Activated naive CD8-positive, alpha-beta T cell treated with anti-CD3 and anti-CD28 coated beads, Interleukin-2, amount 50 U/mL, for 24 hours (primary cell): ENCODE measurements around the gene CEP83.

Source experiments
- ATAC-seq: fragments of 150-1000 bp; cut with Tn5 transposase; one replicate; pipeline ENCODE4 v1.10.0; 2021
- DNase-seq: peaks from one replicate; pipeline ENCODE4 v3.0.0; 2021
- H3K27ac Mint-ChIP-seq: one replicate; pipeline ENCODE4 v1.8.0; 2021; ENCODE audit warnings: mild to moderate bottlenecking, mixed read lengths
- H3K27me3 Mint-ChIP-seq: one replicate; pipeline ENCODE4 v1.8.0; 2021; ENCODE audit warnings: mixed read lengths
- H3K36me3 Mint-ChIP-seq: one replicate; pipeline ENCODE4 v1.8.0; 2021; ENCODE audit warnings: low read depth, mixed read lengths
- H3K4me1 Mint-ChIP-seq: one replicate; pipeline ENCODE4 v1.8.0; 2021; ENCODE audit warnings: mixed read lengths
- H3K4me3 Mint-ChIP-seq: one replicate; pipeline ENCODE4 v1.8.0; 2021; ENCODE audit warnings: mild to moderate bottlenecking, moderate library complexity, mixed read lengths
- H3K9me3 Mint-ChIP-seq: one replicate; pipeline ENCODE4 v1.8.0; 2021; ENCODE audit warnings: mixed read lengths

The CEP83 gene

GRCh38 chr12:94267921-94268471 lies 191.7 kb downstream of the CEP83 start:
- ATAC-seq: no peak
- no peaks in the 10 kb centered on the region for H3K9me3 Mint-ChIP-seq
- no peak for DNase-seq
- peak overlapping the region; percentile 67 for H3K27ac Mint-ChIP-seq
- H3K36me3 Mint-ChIP-seq: peaks cover 26% of the 10 kb centered on the region
- H3K4me3 Mint-ChIP-seq: no peak overlapping the region
- H3K27me3 Mint-ChIP-seq: no peaks in the 10 kb centered on the region
- peaks cover 78% of the 10 kb centered on the region for H3K4me1 Mint-ChIP-seq

- Mint-ChIP-seq H3K36me3 (peaks cover 26% of the 10 kb centered on the region), H3K9me3 (no peaks in the 10 kb centered on the region), H3K27ac (no peak overlapping the region), H3K4me1 (peaks cover 83% of the 10 kb centered on the region), H3K4me3 (no peak overlapping the region), H3K27me3 (no peaks in the 10 kb centered on the region)
- DNase-seq: no peak
- ATAC-seq: no peak
Measured at GRCh38 chr12:94267537-94267872, 192.2 kb downstream of the CEP83 start.

GRCh38 chr12:94266796-94267536 lies 192.7 kb downstream of the CEP83 start:
- DNase-seq (no peak), ATAC-seq (no peak)
- Mint-ChIP-seq H3K27me3 (no peaks in the 10 kb centered on the region), H3K36me3 (peaks cover 21% of the 10 kb centered on the region), H3K9me3 (no peaks in the 10 kb centered on the region), H3K27ac (no peak overlapping the region), H3K4me1 (peaks cover 85% of the 10 kb centered on the region), H3K4me3 (no peak overlapping the region)

GRCh38 chr12:94265966-94266745 lies 193.5 kb downstream of the CEP83 start:
- Mint-ChIP-seq H3K4me1 (peaks cover 86% of the 10 kb centered on the region), H3K4me3 (no peak overlapping the region), H3K36me3 (peaks cover 21% of the 10 kb centered on the region), H3K27me3 (no peaks in the 10 kb centered on the region), H3K9me3 (no peaks in the 10 kb centered on the region), H3K27ac (no peak overlapping the region)
- no peak for DNase-seq
- no peak for ATAC-seq

GRCh38 chr12:94265539-94265938 lies 194.1 kb downstream of the CEP83 start:
- no peak for ATAC-seq
- Mint-ChIP-seq H3K4me1 (peaks cover 81% of the 10 kb centered on the region), H3K27ac (no peak overlapping the region), H3K36me3 (peaks cover 25% of the 10 kb centered on the region), H3K4me3 (no peak overlapping the region), H3K27me3 (no peaks in the 10 kb centered on the region), H3K9me3 (no peaks in the 10 kb centered on the region)
- no peak for DNase-seq

GRCh38 chr12:94264736-94265485 lies 194.8 kb downstream of the CEP83 start:
- DNase-seq (no peak), ATAC-seq (no peak)
- H3K4me1 Mint-ChIP-seq: peaks cover 74% of the 10 kb centered on the region
- no peak overlapping the region for H3K4me3 Mint-ChIP-seq
- H3K9me3 Mint-ChIP-seq: no peaks in the 10 kb centered on the region
- no peak overlapping the region for H3K27ac Mint-ChIP-seq
- no peaks in the 10 kb centered on the region for H3K27me3 Mint-ChIP-seq
- H3K36me3 Mint-ChIP-seq: peaks cover 26% of the 10 kb centered on the region

GRCh38 chr12:94263905-94264561 lies 195.6 kb downstream of the CEP83 start:
- Mint-ChIP-seq H3K27me3 (no peaks in the 10 kb centered on the region), H3K27ac (peak overlapping the region; percentile 98), H3K4me3 (no peak overlapping the region), H3K9me3 (no peaks in the 10 kb centered on the region), H3K4me1 (peaks cover 68% of the 10 kb centered on the region), H3K36me3 (peaks cover 26% of the 10 kb centered on the region)
- no peak for DNase-seq
- no peak for ATAC-seq

GRCh38 chr12:94263011-94263811 lies 196.5 kb downstream of the CEP83 start:
- Mint-ChIP-seq H3K4me3 (peak overlapping the region; percentile 87), H3K4me1 (peaks cover 62% of the 10 kb centered on the region), H3K9me3 (no peaks in the 10 kb centered on the region), H3K36me3 (peaks cover 25% of the 10 kb centered on the region), H3K27me3 (no peaks in the 10 kb centered on the region), H3K27ac (peak overlapping the region; percentile 98)
- ATAC-seq (peak; percentile 82), DNase-seq (peak; percentile 79)

GRCh38 chr12:94262228-94263010 lies 197.2 kb downstream of the CEP83 start:
- no peaks in the 10 kb centered on the region for H3K9me3 Mint-ChIP-seq
- H3K4me3 Mint-ChIP-seq: peak overlapping the region; percentile 87
- H3K27me3 Mint-ChIP-seq: no peaks in the 10 kb centered on the region
- peaks cover 23% of the 10 kb centered on the region for H3K36me3 Mint-ChIP-seq
- DNase-seq (peak; percentile 81), ATAC-seq (peak; percentile 75)
- H3K4me1 Mint-ChIP-seq: peaks cover 54% of the 10 kb centered on the region
- peak overlapping the region; percentile 98 for H3K27ac Mint-ChIP-seq

GRCh38 chr12:94261786-94262185 lies 197.9 kb downstream of the CEP83 start:
- no peak for ATAC-seq
- Mint-ChIP-seq H3K4me3 (peak overlapping the region; percentile 87), H3K27me3 (no peaks in the 10 kb centered on the region), H3K4me1 (peaks cover 47% of the 10 kb centered on the region), H3K9me3 (no peaks in the 10 kb centered on the region), H3K36me3 (peaks cover 21% of the 10 kb centered on the region), H3K27ac (peak overlapping the region; percentile 98)
- no peak for DNase-seq

GRCh38 chr12:94261119-94261518 lies 198.5 kb downstream of the CEP83 start:
- no peaks in the 10 kb centered on the region for H3K9me3 Mint-ChIP-seq
- peaks cover 19% of the 10 kb centered on the region for H3K36me3 Mint-ChIP-seq
- H3K27ac Mint-ChIP-seq: no peak overlapping the region
- DNase-seq (no peak), ATAC-seq (no peak)
- peaks cover 43% of the 10 kb centered on the region for H3K4me1 Mint-ChIP-seq
- no peaks in the 10 kb centered on the region for H3K27me3 Mint-ChIP-seq
- no peak overlapping the region for H3K4me3 Mint-ChIP-seq

GRCh38 chr12:94260717-94261116 lies 198.9 kb downstream of the CEP83 start:
- Mint-ChIP-seq H3K27me3 (no peaks in the 10 kb centered on the region), H3K27ac (no peak overlapping the region), H3K4me3 (no peak overlapping the region), H3K36me3 (peaks cover 19% of the 10 kb centered on the region), H3K4me1 (peaks cover 43% of the 10 kb centered on the region), H3K9me3 (no peaks in the 10 kb centered on the region)
- ATAC-seq (no peak), DNase-seq (no peak)

GRCh38 chr12:94260017-94260416 lies 199.7 kb downstream of the CEP83 start:
- no peaks in the 10 kb centered on the region for H3K27me3 Mint-ChIP-seq
- no peak for DNase-seq
- peaks cover 14% of the 10 kb centered on the region for H3K36me3 Mint-ChIP-seq
- no peaks in the 10 kb centered on the region for H3K9me3 Mint-ChIP-seq
- peaks cover 39% of the 10 kb centered on the region for H3K4me1 Mint-ChIP-seq
- no peak overlapping the region for H3K4me3 Mint-ChIP-seq
- no peak for ATAC-seq
- no peak overlapping the region for H3K27ac Mint-ChIP-seq
